GM12892 (cell line): ENCODE measurements around the gene ATRNL1.

Source experiments
- POLR2A ChIP-seq: IDR thresholded peaks from 2 replicates; pipeline ENCODE4 v1.6.1; 2011; ENCODE audit warnings: low read depth, low read length, control low read depth
- POLR2AphosphoS5 ChIP-seq: IDR thresholded peaks from 2 replicates; pipeline ENCODE4 v1.6.1; 2011; ENCODE audit warnings: low read depth, low read length, control low read depth

GRCh38 chr10:115931309-115931708 lies 838.1 kb downstream of the ATRNL1 start:
- TF ChIP-seq POLR2A (no peak), POLR2AphosphoS5 (no peak)
